Neural progenitor cell (in vitro differentiated cells): ENCODE results near the gene GPR65.

ENCODE experiments used
- CTCF ChIP-seq: fragments of 200-600 bp; sonication (generic); IDR thresholded peaks from 2 replicates; pipeline ENCODE4 v1.5.1; 2017; ENCODE audit warnings: antibody characterized with exemption, mild to moderate bottlenecking
- EZH2 ChIP-seq: fragments of 200-600 bp; sonication (generic); IDR thresholded peaks from 2 replicates; pipeline ENCODE4 v1.6.1; 2017; ENCODE audit warnings: antibody characterized with exemption, mild to moderate bottlenecking, moderate library complexity

- no peak for TF ChIP-seq CTCF
- TF ChIP-seq EZH2, result no peak
Observed at GRCh38 chr14:87990682-87991081, 14.3 kb upstream of the GPR65 start.
